HepG2 (cell line): Measurements from ENCODE around the gene METTL21C. TPM values are rescaled to one million over a fixed set of nuclear protein-coding genes. Genes with fewer than 3 reads are reported as not detected.

Experiments
- ATAC-seq: fragments of 200-7000 bp; cut with Tn5 transposase; 3 replicates; pipeline ENCODE4 v1.9.1; 2020; ENCODE audit warnings: mild to moderate bottlenecking, moderate library complexity
- BruUV-seq: library from RNA; stranded (reverse); fragments of 400-500 nt; replicated peaks from 2 replicates; lab custom pipeline; 2021; lab: Mats Ljungman, UMichigan
- CTCF ChIA-PET: fragments of 300-600 bp; formaldehyde crosslinking; extraction: SDS; loops from one replicate; lab custom pipeline; 2021; ENCODE audit warnings: low total read pairs, inconsistent platforms, low intra/inter-chr PET ratio; lab: Yijun Ruan, JAX
- POLR2A ChIA-PET: fragments of 350-600 bp; sonication (Branson Sonifier 250); formaldehyde crosslinking; loops from one replicate; lab custom pipeline; 2020; ENCODE audit warnings: antibody characterized with exemption, inconsistent platforms; lab: Yijun Ruan, JAX
- DNase-seq: peaks from one replicate; pipeline ENCODE4 v3.0.0-alpha.2; 2015; ENCODE audit warnings: low spot score
- FAIRE-seq: peaks from 3 replicates; lab custom pipeline; 2011; peaks lifted over from hg19 to GRCh38; lab: Jason Lieb, UNC
- H2AFZ ChIP-seq: one replicate; pipeline ENCODE4 v1.6.1; 2011; ENCODE audit warnings: low read length, inconsistent platforms
- H3K27ac ChIP-seq: fragments of 300-600 bp; 3 replicates; pipeline ENCODE4 v1.8.0; 2011; ENCODE audit warnings: mixed run types, mild to moderate bottlenecking, mixed read lengths, low read length, inconsistent platforms; ENCODE audit not compliant: insufficient read depth; ENCODE audit errors: extremely low read length
- H3K27me3 ChIP-seq, 2 experiments: fragments of 200-600 bp in 1 of 2; 2 replicates in 1 of 2; 3 replicates in 1 of 2; pipeline versions ENCODE4 v1.6.0 to v1.8.0; 2011; ENCODE audit warnings: low read length in 2 of 2, mild to moderate bottlenecking in 2 of 2, moderate library complexity in 2 of 2, inconsistent platforms in 1 of 2; ENCODE audit not compliant: insufficient read depth in 2 of 2, control insufficient read depth in 1 of 2
- H3K36me3 ChIP-seq, 2 experiments: fragments of 200-600 bp in 1 of 2; replicated peaks in 1 of 2; 2 replicates in 1 of 2; 3 replicates in 1 of 2; pipeline versions ENCODE4 v1.5.1 to v1.8.0; 2011; ENCODE audit warnings: low read length in 2 of 2, inconsistent platforms in 1 of 2; ENCODE audit not compliant: insufficient read depth in 2 of 2, control insufficient read depth in 1 of 2
- H3K4me1 ChIP-seq: 2 replicates; pipeline ENCODE4 v1.5.1; 2012; ENCODE audit warnings: low read length, inconsistent platforms; ENCODE audit not compliant: insufficient read depth
- H3K4me2 ChIP-seq: 2 replicates; pipeline ENCODE4 v1.6.0; 2011; ENCODE audit warnings: low read depth, low read length, inconsistent platforms
- H3K4me3 ChIP-seq, 3 experiments: fragments of 200-600 bp in 1 of 3; sonication (generic), shearing (Covaris generic) in 1 of 3; replicated peaks in 1 of 3; 2 replicates each; pipeline ENCODE4 v1.5.1; 2011 to 2016; ENCODE audit warnings: low read length in 3 of 3, inconsistent platforms in 2 of 3, low read depth in 2 of 3, mild to moderate bottlenecking in 2 of 3, control low read depth in 1 of 3, mixed read lengths in 1 of 3; ENCODE audit not compliant: insufficient read depth in 1 of 3
- H3K79me2 ChIP-seq: one replicate; pipeline ENCODE4 v1.6.1; 2011; ENCODE audit warnings: low read length, inconsistent platforms; ENCODE audit not compliant: insufficient read depth
- H3K9ac ChIP-seq: 2 replicates; pipeline ENCODE4 v1.6.0; 2011; ENCODE audit warnings: mild to moderate bottlenecking, low read depth, low read length, inconsistent platforms; ENCODE audit not compliant: insufficient read depth
- H3K9me3 ChIP-seq: 2 replicates; pipeline ENCODE4 v1.5.1; 2012; ENCODE audit warnings: mild to moderate bottlenecking, low read length
- H4K20me1 ChIP-seq: 2 replicates; pipeline ENCODE4 v1.6.0; 2011; ENCODE audit warnings: inconsistent platforms, mild to moderate bottlenecking, low read length, moderate library complexity; ENCODE audit not compliant: insufficient read depth
- ATF4 ChIP-seq, 2 experiments: fragments of 450-650 bp in 1 of 2; sonication (generic) in 1 of 2; formaldehyde crosslinking; IDR thresholded peaks; 2 replicates each; pipeline versions ENCODE4 v1.5.0 to v1.8.0; 2020 to 2022; ENCODE audit warnings: mild to moderate bottlenecking in 1 of 2, missing genetic modification reagents in 1 of 2
- FLYWCH1 ChIP-seq: sonication (generic); formaldehyde crosslinking; IDR thresholded peaks from 2 replicates; pipeline ENCODE4 v1.8.1; 2023; ENCODE audit warnings: mild to moderate bottlenecking, missing genetic modification reagents
- FOSL1 ChIP-seq: sonication (generic); formaldehyde crosslinking; IDR thresholded peaks from 2 replicates; pipeline ENCODE4 v1.9.0; 2021; ENCODE audit warnings: missing genetic modification reagents, borderline replicate concordance
- HMG20B ChIP-seq: conservative IDR thresholded peaks from 2 replicates; pipeline ENCODE4 v1.6.1; 2016; ENCODE audit warnings: missing genetic modification reagents, missing compliant biosample characterization
- HNRNPK ChIP-seq: fragments of 200-400 bp; formaldehyde crosslinking; IDR thresholded peaks from 2 replicates; pipeline ENCODE4 v1.6.1; 2018; ENCODE audit warnings: low read length, low read depth, moderate library complexity, mild to moderate bottlenecking; ENCODE audit not compliant: poor library complexity, severe bottlenecking
- HOXA7 ChIP-seq: sonication (generic); formaldehyde crosslinking; IDR thresholded peaks from 2 replicates; pipeline ENCODE4 v1.8.1; 2022; ENCODE audit warnings: mild to moderate bottlenecking, missing genetic modification reagents, moderate library complexity
- JARID2 ChIP-seq: sonication (generic); formaldehyde crosslinking; IDR thresholded peaks from 2 replicates; pipeline ENCODE4 v1.8.1; 2023; ENCODE audit warnings: missing genetic modification reagents, inconsistent platforms; ENCODE audit not compliant: insufficient replicate concordance
- PHF20 ChIP-seq: sonication (generic); formaldehyde crosslinking; IDR thresholded peaks from 2 replicates; pipeline ENCODE4 v1.5.0; 2020; ENCODE audit warnings: mild to moderate bottlenecking, missing genetic modification reagents
- PTBP1 ChIP-seq: fragments of 200-400 bp; formaldehyde crosslinking; IDR thresholded peaks from 2 replicates; pipeline ENCODE4 v1.6.1; 2018; ENCODE audit warnings: low read length, low read depth; ENCODE audit not compliant: poor library complexity, severe bottlenecking
- RFX1 ChIP-seq: fragments of 450-650 bp; IDR thresholded peaks from 2 replicates; pipeline ENCODE4 v1.6.1; 2017
- SP5 ChIP-seq: IDR thresholded peaks from 2 replicates; pipeline ENCODE4 v1.6.1; 2016; ENCODE audit warnings: low read depth, borderline replicate concordance
- ZMYM4 ChIP-seq: sonication (generic); formaldehyde crosslinking; IDR thresholded peaks from 2 replicates; pipeline ENCODE4 v1.8.1; 2023; ENCODE audit warnings: mild to moderate bottlenecking, missing genetic modification reagents
- ZNF317 ChIP-seq: sonication (generic); formaldehyde crosslinking; IDR thresholded peaks from 2 replicates; pipeline ENCODE4 v1.5.0; 2020; ENCODE audit warnings: mild to moderate bottlenecking, missing genetic modification reagents
- ZNF460 ChIP-seq: sonication (generic); formaldehyde crosslinking; IDR thresholded peaks from 2 replicates; pipeline ENCODE4 v1.5.1; 2020; ENCODE audit warnings: missing genetic modification reagents, mild to moderate bottlenecking, borderline replicate concordance
- ZNF468 ChIP-seq: sonication (generic); formaldehyde crosslinking; IDR thresholded peaks from 2 replicates; pipeline ENCODE4 v1.8.0; 2022; ENCODE audit warnings: mild to moderate bottlenecking, moderate library complexity, missing genetic modification reagents
- WGBS: methylation state at CpG from one replicate; pipeline ENCODE4 v1.1.6; 2017; ENCODE audit warnings: low lambda C conversion rate; 5-methylcytosine and 5-hydroxymethylcytosine counted together
- in situ Hi-C: cut with HindIII; loops from 2 replicates; pipeline ENCODE4 v1.10.0; 2017; ENCODE audit warnings: low pct_unique_long_range_greater_than_20kb; ENCODE audit not compliant: extremely low pct_ligation_motif_present
- intact Hi-C: fragments of 100-400 bp; cut with micrococcal nuclease; formaldehyde crosslinking; loops from one replicate; pipeline ENCODE4 v1.10.0; 2022; ENCODE audit not compliant: unreplicated experiment
- polyA plus RNA-seq, 8 experiments: library from polyadenylated mRNA; depleted of rRNA in 3 of 8; stranded (reverse) in 7 of 8; unstranded in 1 of 8; fragments of >200 nt; fragmentation: Illumina TruSeq in 4 of 8; extraction: Trizol in 4 of 8; gene quantifications; 2 replicates each; pipeline versions ENCODE4 v1.2.1 to v1.2.3, GENCODE V29; 2011 to 2016; ENCODE audit warnings: low read depth in 4 of 8, missing spikeins in 1 of 8, mixed read lengths in 1 of 8; ENCODE audit not compliant: insufficient read depth in 1 of 8
- total RNA-seq, 5 experiments: library from RNA; depleted of rRNA; stranded (reverse); fragments of >200 nt; fragmentation: Illumina TruSeq; extraction: Trizol; gene quantifications; 2 replicates each; pipeline ENCODE4 v1.2.3, GENCODE V29; 2016; ENCODE audit warnings: low read depth in 1 of 5

The METTL21C gene
- total and polyA plus RNA-seq, 2 of the 13 experiments (the other 11 are each of a cell fraction or from before 2014, with no cell fraction given), result not detected

- ATAC-seq (no peak), FAIRE-seq (no peak), DNase-seq (no peak)
- BruUV-seq, result TSS peak; percentile 19
- Histone ChIP-seq H2AFZ (no peak overlapping the region), H3K27ac (no peak overlapping the region), H3K36me3 (peaks cover 0 to 30% of the 10 kb centered on the region in 2 experiments; a peak in 2 of 5 replicates), H3K79me2 (no peaks in the 10 kb centered on the region), H3K27me3 (no peaks in the 10 kb centered on the region), H3K9me3 (no peaks in the 10 kb centered on the region), H3K4me2 (no peak overlapping the region), H3K4me1 (no peaks in the 10 kb centered on the region), H3K4me3 (no peak overlapping the region), H3K9ac (no peak overlapping the region)
- POLR2A ChIA-PET, result no interaction called here
- intact Hi-C loops (loop anchor here (5.0 kb wide), 1 partner anchor 62 kb away; the partner anchor contains the start of gene TPP2), in situ Hi-C loops (no loop called here)
- CTCF ChIA-PET, result no interaction called here
- TF ChIP-seq ZNF317 (peak; percentile 93), HNRNPK (no peak)
- TF ChIP-seq, all 625 proteins: peak for 1
- H4K20me1 ChIP-seq, result no peaks in the 10 kb centered on the region
Observed at GRCh38 chr13:102659168-102659713, 35.6 kb downstream of the METTL21C start.

- no peak overlapping the region for H3K9ac ChIP-seq
- POLR2A ChIA-PET, result no interaction called here
- H3K27me3 ChIP-seq, result no peaks in the 10 kb centered on the region
- intact Hi-C loops (loop anchor here (5.0 kb wide), 1 partner anchor 61 kb away; the partner anchor contains the start of gene TPP2), in situ Hi-C loops (no loop called here)
- CTCF ChIA-PET, result no interaction called here
- H2AFZ ChIP-seq, result no peak overlapping the region
- no peaks in the 10 kb centered on the region for H3K79me2 ChIP-seq
- H3K4me3 ChIP-seq, result no peak overlapping the region
- 89% methylated on average over 3 of the region's 3 CpGs for WGBS
- H3K4me2 ChIP-seq, result no peak overlapping the region
- no peaks in the 10 kb centered on the region for H3K9me3 ChIP-seq
- no peak overlapping the region for H3K27ac ChIP-seq
- DNase-seq, result no peak
- H3K36me3 ChIP-seq, result peaks cover 0 to 27% of the 10 kb centered on the region in 2 experiments; a peak in 2 of 5 replicates
- H3K4me1 ChIP-seq, result no peaks in the 10 kb centered on the region
- no TSS peak for BruUV-seq
- FAIRE-seq, result no peak
- H4K20me1 ChIP-seq, result no peaks in the 10 kb centered on the region
- ATAC-seq, result no peak
- TF ChIP-seq ATF4 (CRISPR knock-in tag; IDR thresholded peaks at IDR 0.05) (no peak), PTBP1 (no peak), JARID2 (CRISPR knock-in tag) (no peak), RFX1 (no peak), ZMYM4 (CRISPR knock-in tag) (no peak), HOXA7 (CRISPR knock-in tag) (no peak), FLYWCH1 (CRISPR knock-in tag) (no peak), HMG20B (CRISPR knock-in tag) (no peak), SP5 (CRISPR knock-in tag) (no peak), PHF20 (CRISPR knock-in tag) (no peak), ZNF468 (CRISPR knock-in tag) (no peak), FOSL1 (CRISPR knock-in tag) (no peak), ZNF460 (CRISPR knock-in tag) (no peak)
Observed at GRCh38 chr13:102658660-102659059, 36.2 kb downstream of the METTL21C start.
